A673 (cell line): ENCODE data around the gene ANKUB1. TPM values are rescaled to one million over a fixed set of nuclear protein-coding genes. Genes with fewer than 3 reads are reported as not detected.

Experiments used
- BruUV-seq: library from RNA; stranded (reverse); fragments of 400-500 nt; replicated peaks from 2 replicates; lab custom pipeline; 2021; lab: Mats Ljungman, UMichigan
- CTCF ChIA-PET: fragments of 300-600 bp; sonication (Branson Sonifier 250); formaldehyde crosslinking; loops from one replicate; lab custom pipeline; 2022; ENCODE audit warnings: antibody characterized with exemption; lab: Charles Lee
- POLR2A ChIA-PET: fragments of 300-600 bp; sonication (Branson Sonifier 250); formaldehyde crosslinking; loops from one replicate; lab custom pipeline; 2022; ENCODE audit warnings: antibody characterized with exemption; ENCODE audit not compliant: low non-redundant PET; lab: Charles Lee
- DNase-seq: peaks from one replicate; pipeline ENCODE4 v3.0.0-alpha.2; 2015; ENCODE audit warnings: low spot score
- H3K27ac ChIP-seq: fragments of 200-600 bp; sonication (generic); 2 replicates; pipeline ENCODE4 v1.5.1; 2016; ENCODE audit warnings: mixed run types, low read depth, mild to moderate bottlenecking, mixed read lengths, antibody characterized with exemption, low read length; ENCODE audit not compliant: poor library complexity, severe bottlenecking
- H3K27me3 ChIP-seq: fragments of 200-600 bp; sonication (generic); replicated peaks from 2 replicates; pipeline ENCODE4 v1.6.1; 2017; ENCODE audit warnings: mixed run types, low read depth, mild to moderate bottlenecking, mixed read lengths, antibody characterized with exemption, low read length; ENCODE audit not compliant: insufficient read depth, poor library complexity
- H3K36me3 ChIP-seq: fragments of 200-600 bp; sonication (generic); 2 replicates; pipeline ENCODE4 v1.6.1; 2016; ENCODE audit warnings: mixed run types, mild to moderate bottlenecking, mixed read lengths, antibody characterized with exemption, low read length; ENCODE audit not compliant: insufficient read depth, poor library complexity, severe bottlenecking
- H3K4me1 ChIP-seq: fragments of 200-600 bp; sonication (generic); 2 replicates; pipeline ENCODE4 v1.6.1; 2017; ENCODE audit warnings: mixed run types, mild to moderate bottlenecking, mixed read lengths, antibody characterized with exemption, low read length; ENCODE audit not compliant: insufficient read depth, poor library complexity, severe bottlenecking
- H3K4me3 ChIP-seq: fragments of 200-600 bp; sonication (generic); 2 replicates; pipeline ENCODE4 v1.5.1; 2016; ENCODE audit warnings: low read depth, mixed run types, mild to moderate bottlenecking, mixed read lengths, low read length; ENCODE audit not compliant: poor library complexity, severe bottlenecking
- H3K9me3 ChIP-seq: fragments of 200-600 bp; sonication (generic); 2 replicates; pipeline ENCODE4 v1.6.1; 2016; ENCODE audit warnings: mixed run types, low read depth, mild to moderate bottlenecking, mixed read lengths, antibody characterized with exemption, low read length; ENCODE audit not compliant: poor library complexity, severe bottlenecking
- EZH2 ChIP-seq: fragments of 200-600 bp; sonication (generic); IDR thresholded peaks from 2 replicates; pipeline ENCODE4 v1.6.1; 2017; ENCODE audit warnings: borderline replicate concordance, low read depth, mild to moderate bottlenecking, mixed read lengths, antibody characterized with exemption, low read length; ENCODE audit not compliant: poor library complexity, severe bottlenecking
- intact Hi-C: fragments of 100-400 bp; cut with micrococcal nuclease; formaldehyde crosslinking; loops from one replicate; pipeline ENCODE4 v1.10.0; 2022; ENCODE audit not compliant: unreplicated experiment
- total RNA-seq: library from RNA; stranded (reverse); gene quantifications from 2 replicates; pipeline ENCODE4 v1.2.3, GENCODE V29; 2021
- TF ChIP-seq, protein P1 (sequence below): fragments of 300-800, 200-600 bp; sonication (generic); conservative IDR thresholded peaks from 2 replicates; pipeline ENCODE4 v1.5.1; 2017; ENCODE audit warnings: low read depth, mild to moderate bottlenecking, antibody characterized with exemption, low read length, moderate library complexity, mixed read lengths

Gene ANKUB1
- total RNA-seq, 1 experiment from 2014 or later, result not detected

GRCh38 chr3:149739396-149739795, 53.0 kb downstream of the ANKUB1 start:
- CTCF ChIA-PET, result no interaction called here
- Histone ChIP-seq H3K27me3 (no peaks in the 10 kb centered on the region), H3K27ac (no peak overlapping the region), H3K9me3 (no peaks in the 10 kb centered on the region), H3K4me1 (no peaks in the 10 kb centered on the region), H3K36me3 (peaks cover 21% of the 10 kb centered on the region), H3K4me3 (no peak overlapping the region)
- intact Hi-C loops, result no loop called here
- TF ChIP-seq, protein P1, sequence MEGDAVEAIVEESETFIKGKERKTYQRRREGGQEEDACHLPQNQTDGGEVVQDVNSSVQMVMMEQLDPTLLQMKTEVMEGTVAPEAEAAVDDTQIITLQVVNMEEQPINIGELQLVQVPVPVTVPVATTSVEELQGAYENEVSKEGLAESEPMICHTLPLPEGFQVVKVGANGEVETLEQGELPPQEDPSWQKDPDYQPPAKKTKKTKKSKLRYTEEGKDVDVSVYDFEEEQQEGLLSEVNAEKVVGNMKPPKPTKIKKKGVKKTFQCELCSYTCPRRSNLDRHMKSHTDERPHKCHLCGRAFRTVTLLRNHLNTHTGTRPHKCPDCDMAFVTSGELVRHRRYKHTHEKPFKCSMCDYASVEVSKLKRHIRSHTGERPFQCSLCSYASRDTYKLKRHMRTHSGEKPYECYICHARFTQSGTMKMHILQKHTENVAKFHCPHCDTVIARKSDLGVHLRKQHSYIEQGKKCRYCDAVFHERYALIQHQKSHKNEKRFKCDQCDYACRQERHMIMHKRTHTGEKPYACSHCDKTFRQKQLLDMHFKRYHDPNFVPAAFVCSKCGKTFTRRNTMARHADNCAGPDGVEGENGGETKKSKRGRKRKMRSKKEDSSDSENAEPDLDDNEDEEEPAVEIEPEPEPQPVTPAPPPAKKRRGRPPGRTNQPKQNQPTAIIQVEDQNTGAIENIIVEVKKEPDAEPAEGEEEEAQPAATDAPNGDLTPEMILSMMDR, result no peak
- TF ChIP-seq EZH2, result no peak
- DNase-seq, result no peak
- POLR2A ChIA-PET, result no interaction called here
- no TSS peak for BruUV-seq

DNA sequence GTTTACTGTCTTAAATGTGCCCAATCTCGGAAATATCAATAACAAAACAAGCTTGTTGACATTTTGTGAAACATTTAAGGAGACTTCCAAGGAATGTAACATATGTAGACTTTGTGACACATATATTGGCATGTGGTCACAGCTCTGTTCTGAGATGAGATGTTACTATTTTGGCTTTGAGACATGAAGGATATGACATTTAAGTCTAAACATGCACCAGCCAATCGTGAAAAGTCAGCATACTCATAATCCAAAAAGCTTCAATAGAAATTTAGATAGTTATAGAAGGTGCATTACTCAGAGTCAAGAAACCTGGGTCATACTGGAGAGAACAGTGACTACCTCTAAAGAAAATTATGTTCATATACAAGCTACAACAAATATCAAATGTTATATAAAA, 53.5 kb downstream of the ANKUB1 start:
- H3K4me1 ChIP-seq, result no peaks in the 10 kb centered on the region
- H3K4me3 ChIP-seq, result no peak overlapping the region
- TF ChIP-seq EZH2, result no peak
- TF ChIP-seq, protein P1, result no peak
- intact Hi-C loops, result no loop called here
- CTCF ChIA-PET, result no interaction called here
- no peak for DNase-seq
- no peaks in the 10 kb centered on the region for H3K27me3 ChIP-seq
- peaks cover 20% of the 10 kb centered on the region for H3K36me3 ChIP-seq
- no peak overlapping the region for H3K27ac ChIP-seq
- POLR2A ChIA-PET, result no interaction called here
- BruUV-seq, result no TSS peak
- H3K9me3 ChIP-seq, result no peaks in the 10 kb centered on the region

DNA sequence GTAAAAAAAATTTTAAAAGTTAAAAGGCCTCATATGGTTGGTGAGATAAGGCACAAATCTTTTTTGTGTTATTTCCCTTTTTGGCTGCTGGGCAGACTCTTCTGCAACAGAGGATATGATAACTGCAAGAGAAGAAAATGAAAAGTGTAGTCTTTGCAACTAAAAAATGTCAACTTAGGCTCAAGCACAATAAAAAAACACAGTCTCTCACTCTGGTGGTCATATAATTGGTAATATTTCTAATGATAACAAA, 55.5 kb downstream of the ANKUB1 start:
- ChIA-PET POLR2A (no interaction called here), CTCF (no interaction called here)

More for the DNA sequence above, 55.5 kb downstream of the ANKUB1 start:
- H3K9me3 ChIP-seq, result no peaks in the 10 kb centered on the region
- no peak overlapping the region for H3K27ac ChIP-seq
- TF ChIP-seq EZH2, result no peak
- TF ChIP-seq, protein P1, result no peak
- no peak overlapping the region for H3K4me3 ChIP-seq
- H3K36me3 ChIP-seq, result peaks cover 16% of the 10 kb centered on the region
- no peaks in the 10 kb centered on the region for H3K4me1 ChIP-seq
- DNase-seq, result no peak
- no peaks in the 10 kb centered on the region for H3K27me3 ChIP-seq
- no TSS peak for BruUV-seq
- intact Hi-C loops, result no loop called here
